Measurements from ENCODE around the gene TMEM126B. TPM values are rescaled to one million over a fixed set of nuclear protein-coding genes. Genes with fewer than 3 reads are reported as not detected.
"Not testable (repeated sequence)": the region's sequence is repeated elsewhere in the genome, so short reads cannot be mapped to it uniquely, and the experiment has no call there.

The TMEM126B gene
- total RNA-seq, 4 donors from 2014 or later: 40.2 to 63.2 (median 47.0) TPM

DNA sequence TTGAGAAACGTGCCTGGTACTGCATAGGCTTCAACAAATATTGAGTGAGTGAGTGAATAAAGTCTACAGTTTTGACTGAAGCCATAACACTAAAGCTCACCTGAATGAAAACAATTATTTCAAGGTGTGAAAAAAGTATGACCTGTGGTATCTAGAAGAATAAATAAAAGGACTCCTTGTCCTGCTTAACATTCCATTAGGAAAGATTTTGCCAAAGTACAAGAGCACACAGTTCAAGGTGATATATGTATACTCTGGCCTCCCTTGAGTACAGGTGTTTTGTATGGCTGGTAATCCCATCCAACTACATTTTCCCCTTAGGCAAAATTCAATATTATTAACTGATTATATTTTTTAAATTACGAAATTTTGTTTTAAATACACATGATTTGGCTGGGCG, 38.3 kb downstream of the TMEM126B start:
- no peaks in the 10 kb centered on the region for H3K27me3 ChIP-seq
- no peak overlapping the region for H3K27ac ChIP-seq
- 85 to 100% methylated on average over 2 to 3 of the region's 3 CpGs for WGBS, 2 donors (ENCODE audit: low coverage in 1 of 2)
- H3K9me3 ChIP-seq: no peaks in the 10 kb centered on the region
- H3K4me1 ChIP-seq: peaks cover 0 to 26% (median 8%) of the 10 kb centered on the region in 3 donors
- no peak for ATAC-seq
- H3K4me3 ChIP-seq: no peak overlapping the region
- TF ChIP-seq, protein P1, sequence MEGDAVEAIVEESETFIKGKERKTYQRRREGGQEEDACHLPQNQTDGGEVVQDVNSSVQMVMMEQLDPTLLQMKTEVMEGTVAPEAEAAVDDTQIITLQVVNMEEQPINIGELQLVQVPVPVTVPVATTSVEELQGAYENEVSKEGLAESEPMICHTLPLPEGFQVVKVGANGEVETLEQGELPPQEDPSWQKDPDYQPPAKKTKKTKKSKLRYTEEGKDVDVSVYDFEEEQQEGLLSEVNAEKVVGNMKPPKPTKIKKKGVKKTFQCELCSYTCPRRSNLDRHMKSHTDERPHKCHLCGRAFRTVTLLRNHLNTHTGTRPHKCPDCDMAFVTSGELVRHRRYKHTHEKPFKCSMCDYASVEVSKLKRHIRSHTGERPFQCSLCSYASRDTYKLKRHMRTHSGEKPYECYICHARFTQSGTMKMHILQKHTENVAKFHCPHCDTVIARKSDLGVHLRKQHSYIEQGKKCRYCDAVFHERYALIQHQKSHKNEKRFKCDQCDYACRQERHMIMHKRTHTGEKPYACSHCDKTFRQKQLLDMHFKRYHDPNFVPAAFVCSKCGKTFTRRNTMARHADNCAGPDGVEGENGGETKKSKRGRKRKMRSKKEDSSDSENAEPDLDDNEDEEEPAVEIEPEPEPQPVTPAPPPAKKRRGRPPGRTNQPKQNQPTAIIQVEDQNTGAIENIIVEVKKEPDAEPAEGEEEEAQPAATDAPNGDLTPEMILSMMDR (IDR thresholded peaks at IDR 0.05): no peak
- no peak for TF ChIP-seq POLR2AphosphoS5 (IDR thresholded peaks at IDR 0.05)
- TF ChIP-seq POLR2A (IDR thresholded peaks at IDR 0.05): no peak
- no peak for TF ChIP-seq EP300 (IDR thresholded peaks at IDR 0.05)
- no peaks in the 10 kb centered on the region for H3K36me3 ChIP-seq

DNA sequence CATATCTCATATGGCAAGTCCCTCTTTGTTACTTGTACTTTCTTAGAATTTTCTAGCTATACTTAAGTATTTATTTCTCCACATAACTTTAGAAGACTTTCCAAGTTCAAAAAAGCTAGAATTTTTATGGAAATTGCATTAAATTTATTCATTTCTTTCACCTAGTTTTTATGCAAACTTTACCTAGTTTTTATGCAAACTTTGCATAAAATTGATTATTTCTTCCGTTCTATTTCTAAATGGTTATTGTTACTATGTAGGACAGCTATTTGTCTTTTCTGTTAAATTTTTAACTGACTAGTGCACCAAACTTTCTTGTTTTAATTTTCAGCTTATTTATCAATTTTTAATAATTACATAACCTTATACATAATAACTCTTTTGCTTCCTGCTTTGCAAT, 39.8 kb downstream of the TMEM126B start:
- WGBS, 2 donors (ENCODE audit: low coverage in 1 of 2): 90 to 92% methylated on average over 1 of the region's 1 CpG
- Histone ChIP-seq H3K4me1 (peaks cover 0 to 12% (median 0%) of the 10 kb centered on the region in 3 donors), H3K9me3 (no peaks in the 10 kb centered on the region), H3K27me3 (no peaks in the 10 kb centered on the region), H3K36me3 (no peaks in the 10 kb centered on the region), H3K27ac (no peak overlapping the region), H3K4me3 (no peak overlapping the region)
- TF ChIP-seq EP300 (IDR thresholded peaks at IDR 0.05) (no peak), POLR2A (IDR thresholded peaks at IDR 0.05) (no peak), POLR2AphosphoS5 (IDR thresholded peaks at IDR 0.05) (no peak)
- TF ChIP-seq, protein P1 (IDR thresholded peaks at IDR 0.05): no peak
- ATAC-seq: no peak

DNA sequence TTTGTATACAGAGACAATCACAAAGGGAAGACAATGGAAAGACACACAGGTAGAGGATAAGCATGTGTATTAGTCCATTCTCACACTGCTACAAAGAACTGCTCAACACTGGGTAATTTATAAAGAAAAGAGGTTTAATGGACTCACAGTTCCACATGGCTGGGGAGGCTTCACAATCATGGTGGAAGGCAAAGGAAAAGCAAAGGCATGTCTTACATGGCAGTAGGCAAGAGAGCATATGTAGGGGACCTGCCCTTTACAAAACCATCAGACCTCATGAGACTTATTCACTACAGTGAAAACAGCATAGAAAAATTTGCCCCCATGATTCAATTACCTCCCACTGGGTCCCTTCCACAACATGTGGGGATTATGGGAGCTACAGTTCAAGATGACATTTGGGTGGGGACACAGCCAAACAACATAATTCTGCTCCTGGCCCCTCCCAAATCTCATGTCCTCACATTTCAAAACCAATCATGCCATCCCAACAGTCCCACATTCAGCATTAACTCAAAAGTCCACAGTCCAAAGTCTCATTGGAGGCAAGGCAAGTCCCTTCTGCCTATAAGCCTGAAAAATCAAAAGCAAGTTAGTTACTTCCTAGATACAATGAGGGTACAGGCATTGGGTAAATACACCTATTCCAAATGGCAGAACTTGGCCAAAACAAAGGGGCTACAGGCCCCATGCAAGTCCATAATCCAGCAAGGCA, 42.7 kb downstream of the TMEM126B start:
- H3K27me3 ChIP-seq, H3K36me3 ChIP-seq, ATAC-seq, H3K27ac ChIP-seq, H3K9me3 ChIP-seq, H3K4me1 ChIP-seq, H3K4me3 ChIP-seq: not testable (repeated sequence)

DNA sequence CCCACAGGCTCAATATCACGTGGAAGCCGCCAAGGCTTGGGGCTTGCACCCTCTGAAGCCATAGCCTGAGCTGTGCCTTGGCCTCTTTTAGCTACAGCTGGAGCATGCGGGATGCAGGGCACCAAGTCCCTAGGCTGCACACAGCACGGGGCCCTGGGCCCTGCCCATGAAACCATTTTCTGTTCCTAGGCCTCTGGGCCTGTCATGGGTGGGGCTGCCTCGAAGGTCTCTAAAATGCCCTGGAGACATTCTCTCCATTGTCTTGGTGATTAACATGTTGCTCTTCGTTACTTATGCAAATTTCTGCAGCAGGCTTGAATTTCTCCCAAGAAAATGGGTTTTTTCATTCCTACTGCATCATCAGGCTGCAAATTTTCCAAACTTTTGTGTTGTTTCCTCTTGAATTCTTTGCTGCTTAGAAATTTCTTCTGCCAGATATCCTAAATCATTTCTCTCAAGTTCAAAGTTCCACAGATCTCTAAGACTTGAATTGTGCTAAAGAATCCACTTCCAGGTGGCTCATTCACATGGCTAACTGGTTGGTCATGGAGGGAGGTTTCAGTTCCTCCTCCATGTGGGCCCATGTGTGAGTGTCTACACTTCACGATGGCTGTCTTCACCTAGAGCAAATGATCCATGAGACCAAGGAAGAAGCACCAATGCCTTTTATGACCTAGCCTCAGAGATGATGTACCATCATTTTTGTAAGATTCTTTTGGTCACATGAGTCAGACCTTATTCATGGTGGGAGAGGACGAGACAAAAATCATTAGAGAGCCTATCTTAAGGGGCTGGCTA, 43.9 kb downstream of the TMEM126B start:
- Histone ChIP-seq H3K9me3 (no peaks in the 10 kb centered on the region), H3K4me3 (no peak overlapping the region), H3K27me3 (no peaks in the 10 kb centered on the region), H3K27ac (no peak overlapping the region), H3K36me3 (no peaks in the 10 kb centered on the region), H3K4me1 (no peaks in the 10 kb centered on the region)
- no peak for TF ChIP-seq POLR2A (IDR thresholded peaks at IDR 0.05)
- TF ChIP-seq, protein P1 (IDR thresholded peaks at IDR 0.05): no peak
- no peak for TF ChIP-seq POLR2AphosphoS5 (IDR thresholded peaks at IDR 0.05)
- TF ChIP-seq EP300 (IDR thresholded peaks at IDR 0.05): no peak
- 94 to 100% methylated on average over 3 to 7 of the region's 8 CpGs for WGBS, 2 donors (ENCODE audit: low coverage in 1 of 2)
- ATAC-seq: no peak

DNA sequence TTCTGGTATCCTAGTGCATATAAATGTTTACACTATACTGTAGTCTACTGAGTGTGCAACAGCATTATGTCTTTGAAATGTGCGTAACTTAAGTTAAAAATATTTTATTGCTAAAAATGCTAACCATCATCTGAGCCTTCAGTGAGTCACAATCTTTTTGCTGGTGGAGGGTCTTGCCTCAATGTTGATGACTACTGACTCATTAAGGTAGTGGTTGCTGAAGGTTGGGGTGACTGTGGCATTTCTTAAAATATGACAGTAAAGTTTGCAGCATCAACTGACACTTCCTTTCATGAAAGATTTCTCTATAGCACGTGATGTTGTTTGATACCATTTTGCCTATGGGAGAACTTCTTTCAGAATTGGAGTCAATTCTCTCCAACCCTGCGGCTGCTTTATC, 45.0 kb downstream of the TMEM126B start:
- Histone ChIP-seq H3K9me3 (no peaks in the 10 kb centered on the region), H3K36me3 (no peaks in the 10 kb centered on the region), H3K4me3 (no peak overlapping the region), H3K27ac (no peak overlapping the region), H3K4me1 (no peaks in the 10 kb centered on the region), H3K27me3 (no peaks in the 10 kb centered on the region)
- no peak for TF ChIP-seq POLR2AphosphoS5 (IDR thresholded peaks at IDR 0.05)
- TF ChIP-seq POLR2A (IDR thresholded peaks at IDR 0.05): no peak
- TF ChIP-seq EP300 (IDR thresholded peaks at IDR 0.05): no peak
- TF ChIP-seq, protein P1 (IDR thresholded peaks at IDR 0.05): no peak
- 80 to 97% methylated on average over 3 of the region's 3 CpGs for WGBS, 2 donors (ENCODE audit: low coverage in 1 of 2)
- ATAC-seq: no peak

Measured in gastroesophageal sphincter (tissue), 4 donors.